CD8-positive, alpha-beta memory T cell (primary cell): ENCODE measurements around the gene TRPC3. TPM values are rescaled to one million over a fixed set of nuclear protein-coding genes. Genes with fewer than 3 reads are reported as not detected.
A peak's percentile ranks its signal among the peaks of the same experiment; 100 is the strongest.

ENCODE experiments used
- CTCF ChIA-PET: fragments of 350-600 bp; sonication (Branson Sonifier 250); formaldehyde crosslinking; loops from one replicate; lab custom pipeline; 2021; ENCODE audit warnings: antibody characterized with exemption; lab: Charles Lee
- POLR2A ChIA-PET: fragments of 350-600 bp; sonication (Branson Sonifier 250); formaldehyde crosslinking; loops from one replicate; lab custom pipeline; 2021; ENCODE audit warnings: antibody characterized with exemption; lab: Charles Lee
- DNase-seq, 5 donors: peaks; one replicate each; pipeline versions ENCODE4 v3.0.0 to v3.0.0-alpha.2; 2020 to 2022; ENCODE audit warnings: mixed read lengths in 1 of 5
- H3K27ac ChIP-seq: one replicate; pipeline ENCODE4 v1.7.0; 2013; ENCODE audit warnings: low read depth, mild to moderate bottlenecking, low read length, moderate library complexity
- H3K27me3 ChIP-seq: 2 replicates; pipeline ENCODE4 v1.7.0; 2013; ENCODE audit warnings: low read length, mild to moderate bottlenecking; ENCODE audit not compliant: insufficient read depth, poor library complexity, severe bottlenecking
- H3K36me3 ChIP-seq: 2 replicates; pipeline ENCODE4 v1.7.0; 2013; ENCODE audit warnings: mild to moderate bottlenecking, low read length, moderate library complexity; ENCODE audit not compliant: insufficient read depth
- H3K4me1 ChIP-seq: 2 replicates; pipeline ENCODE4 v1.7.0; 2013; ENCODE audit warnings: mild to moderate bottlenecking, low read length, moderate library complexity; ENCODE audit not compliant: insufficient read depth
- H3K4me3 ChIP-seq: 2 replicates; pipeline ENCODE4 v1.7.0; 2013; ENCODE audit warnings: mild to moderate bottlenecking, low read length
- H3K9me3 ChIP-seq: 2 replicates; pipeline ENCODE4 v1.7.0; 2013; ENCODE audit warnings: mild to moderate bottlenecking, low read length
- H3K27ac Mint-ChIP-seq, 8 donors: one replicate each; pipeline ENCODE4 v1.8.0; 2020 to 2021; ENCODE audit warnings: mixed read lengths in 8 of 8, mild to moderate bottlenecking in 6 of 8, inconsistent platforms in 3 of 8, moderate library complexity in 3 of 8
- H3K27me3 Mint-ChIP-seq, 2 donors: one replicate each; pipeline ENCODE4 v1.8.0; 2020 to 2021; ENCODE audit warnings: mixed read lengths in 2 of 2, mild to moderate bottlenecking in 1 of 2, moderate library complexity in 1 of 2
- H3K36me3 Mint-ChIP-seq, 3 donors: one replicate each; pipeline ENCODE4 v1.8.0; 2020 to 2021; ENCODE audit warnings: mixed read lengths in 3 of 3, inconsistent platforms in 1 of 3, mild to moderate bottlenecking in 1 of 3
- H3K4me1 Mint-ChIP-seq, 3 donors: one replicate each; pipeline ENCODE4 v1.8.0; 2020 to 2021; ENCODE audit warnings: mixed read lengths in 3 of 3, inconsistent platforms in 1 of 3, mild to moderate bottlenecking in 1 of 3
- H3K4me3 Mint-ChIP-seq, 7 donors: one replicate each; pipeline ENCODE4 v1.8.0; 2020 to 2021; ENCODE audit warnings: mixed read lengths in 7 of 7, mild to moderate bottlenecking in 6 of 7, moderate library complexity in 4 of 7, inconsistent platforms in 2 of 7
- H3K9me3 Mint-ChIP-seq, 5 donors: one replicate each; pipeline ENCODE4 v1.8.0; 2020 to 2022; ENCODE audit warnings: mixed read lengths in 5 of 5, mild to moderate bottlenecking in 3 of 5, moderate library complexity in 2 of 5, inconsistent platforms in 1 of 5
- polyA plus RNA-seq: library from polyadenylated mRNA; unstranded; fragments of 300-500 nt; fragmentation: Illumina TruSeq; gene quantifications from one replicate; pipeline ENCODE4 v1.2.3, GENCODE V29; 2021
- total RNA-seq, 2 experiments: library from RNA; stranded (reverse); gene quantifications; one replicate each; pipeline ENCODE4 v1.2.3, GENCODE V29; 2021

Gene TRPC3
- total and polyA plus RNA-seq, 3 experiments from 2014 or later: 0.15 to 0.35 TPM; not detected in 1

GRCh38 chr4:121881158-121881557 is 70.7 kb downstream of the TRPC3 start:
- Histone ChIP-seq H3K27ac (no peak overlapping the region), H3K36me3 (no peaks in the 10 kb centered on the region), H3K27me3 (no peaks in the 10 kb centered on the region), H3K4me1 (no peaks in the 10 kb centered on the region), H3K4me3 (no peak overlapping the region), H3K9me3 (no peaks in the 10 kb centered on the region)
- Mint-ChIP-seq H3K4me3 (no peak overlapping the region), H3K36me3 (peaks cover 0 to 4% (median 0%) of the 10 kb centered on the region in 3 donors), H3K27me3 (peaks cover 13 to 60% of the 10 kb centered on the region in 2 donors), H3K4me1 (no peaks in the 10 kb centered on the region), H3K27ac (no peak overlapping the region), H3K9me3 (no peaks in the 10 kb centered on the region)
- CTCF ChIA-PET: no interaction called here
- no peak for DNase-seq
- POLR2A ChIA-PET: no interaction called here

- Histone ChIP-seq H3K4me1 (no peaks in the 10 kb centered on the region), H3K27me3 (no peaks in the 10 kb centered on the region), H3K27ac (no peak overlapping the region), H3K36me3 (no peaks in the 10 kb centered on the region), H3K9me3 (no peaks in the 10 kb centered on the region), H3K4me3 (no peak overlapping the region)
- no peak overlapping the region for H3K27ac Mint-ChIP-seq
- peaks cover 0 to 4% (median 0%) of the 10 kb centered on the region in 3 donors for H3K36me3 Mint-ChIP-seq
- peaks cover 17 to 58% of the 10 kb centered on the region in 2 donors for H3K27me3 Mint-ChIP-seq
- CTCF ChIA-PET: no interaction called here
- no peak overlapping the region for H3K4me3 Mint-ChIP-seq
- H3K9me3 Mint-ChIP-seq: no peaks in the 10 kb centered on the region
- no peaks in the 10 kb centered on the region for H3K4me1 Mint-ChIP-seq
- no peak for DNase-seq
- POLR2A ChIA-PET: interaction anchor here (0.7 kb wide), 1 partner anchor 9 kb away, joined by 7 read pairs; no protein-coding TSS in a partner anchor
These were observed 72.7 kb downstream of the TRPC3 start for GRCh38 chr4:121879135-121879534.

- ChIA-PET POLR2A (no interaction called here), CTCF (no interaction called here)
- Mint-ChIP-seq H3K27me3 (peaks cover 16 to 69% of the 10 kb centered on the region in 2 donors), H3K27ac (peak overlapping the region in 1 of 8 donors; percentile 17), H3K9me3 (no peaks in the 10 kb centered on the region), H3K36me3 (peaks cover 0 to 4% (median 0%) of the 10 kb centered on the region in 3 donors), H3K4me1 (no peaks in the 10 kb centered on the region), H3K4me3 (no peak overlapping the region)
- no peak for DNase-seq
- H3K9me3 ChIP-seq: no peaks in the 10 kb centered on the region
- H3K27me3 ChIP-seq: no peaks in the 10 kb centered on the region
- H3K36me3 ChIP-seq: no peaks in the 10 kb centered on the region
- no peak overlapping the region for H3K27ac ChIP-seq
- no peak overlapping the region for H3K4me3 ChIP-seq
- H3K4me1 ChIP-seq: no peaks in the 10 kb centered on the region
These were observed 74.7 kb downstream of the TRPC3 start for GRCh38 chr4:121877041-121877773.

DNA sequence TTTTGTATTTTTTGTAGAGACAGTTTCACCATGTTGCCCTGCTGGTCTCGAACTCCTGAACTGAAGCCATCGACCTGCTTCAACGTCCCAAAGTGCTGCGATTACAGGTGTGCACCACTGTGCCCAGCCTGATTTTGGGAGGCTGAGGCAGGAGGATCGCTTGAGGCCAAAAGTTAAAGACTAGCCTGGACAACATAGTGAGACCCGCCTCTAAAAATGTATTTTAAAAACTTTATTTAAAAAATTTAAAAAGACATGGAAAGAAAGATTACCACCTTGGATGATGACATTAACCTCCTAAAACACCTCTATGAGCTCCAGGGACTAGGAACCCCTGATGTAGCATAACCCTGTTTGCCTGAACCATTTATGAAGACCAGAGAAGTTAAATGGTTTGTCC is 75.8 kb downstream of the TRPC3 start:
- peaks cover 0 to 4% (median 0%) of the 10 kb centered on the region in 3 donors for H3K36me3 Mint-ChIP-seq

GRCh38 chr4:121875652-121876051 is 76.2 kb downstream of the TRPC3 start:
- Histone ChIP-seq H3K9me3 (no peaks in the 10 kb centered on the region), H3K4me3 (no peak overlapping the region), H3K4me1 (no peaks in the 10 kb centered on the region), H3K36me3 (no peaks in the 10 kb centered on the region), H3K27ac (no peak overlapping the region), H3K27me3 (no peaks in the 10 kb centered on the region)
- POLR2A ChIA-PET: no interaction called here
- peaks cover 4 to 5% (median 5%) of the 10 kb centered on the region in 3 donors for H3K4me1 Mint-ChIP-seq
- no peak overlapping the region for H3K4me3 Mint-ChIP-seq
- H3K36me3 Mint-ChIP-seq: peaks cover 0 to 4% (median 0%) of the 10 kb centered on the region in 3 donors
- no peak for DNase-seq
- H3K9me3 Mint-ChIP-seq: no peaks in the 10 kb centered on the region
- no peak overlapping the region for H3K27ac Mint-ChIP-seq
- CTCF ChIA-PET: interaction anchor here (0.7 kb wide), 1 partner anchor 10 kb away, joined by 3 read pairs; no protein-coding TSS in a partner anchor
- H3K27me3 Mint-ChIP-seq: peaks cover 21 to 64% of the 10 kb centered on the region in 2 donors

More for the DNA sequence above, 75.8 kb downstream of the TRPC3 start:
- CTCF ChIA-PET: no interaction called here
- Histone ChIP-seq H3K27me3 (no peaks in the 10 kb centered on the region), H3K4me3 (no peak overlapping the region), H3K36me3 (no peaks in the 10 kb centered on the region), H3K27ac (no peak overlapping the region), H3K4me1 (no peaks in the 10 kb centered on the region), H3K9me3 (no peaks in the 10 kb centered on the region)
- H3K4me3 Mint-ChIP-seq: no peak overlapping the region
- POLR2A ChIA-PET: no interaction called here
- H3K27me3 Mint-ChIP-seq: peaks cover 21 to 65% of the 10 kb centered on the region in 2 donors
- peaks cover 0 to under 1% (median under 1%) of the 10 kb centered on the region in 3 donors for H3K4me1 Mint-ChIP-seq
- no peak overlapping the region for H3K27ac Mint-ChIP-seq
- H3K9me3 Mint-ChIP-seq: no peaks in the 10 kb centered on the region
- no peak for DNase-seq

DNA sequence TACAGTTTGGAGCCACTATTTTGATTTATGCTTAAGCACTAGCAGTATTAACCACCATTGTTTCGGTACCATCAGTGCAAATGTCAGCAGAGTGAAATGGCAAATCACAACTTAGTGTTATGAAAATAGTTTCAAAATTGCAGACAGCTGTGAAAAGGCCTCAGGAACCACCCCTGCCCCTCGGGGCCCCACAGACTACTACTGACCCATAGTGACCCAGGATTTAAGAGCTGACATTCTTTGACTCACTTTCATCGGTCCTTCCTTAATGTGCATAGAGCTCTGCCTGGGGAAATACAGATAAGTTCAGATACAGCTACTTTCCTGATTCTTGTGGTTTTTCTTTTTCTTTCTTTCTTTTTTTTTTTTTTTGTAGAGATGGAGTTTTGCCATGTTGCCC is 78.3 kb downstream of the TRPC3 start:
- POLR2A ChIA-PET: no interaction called here
- H3K27ac ChIP-seq: no peak overlapping the region
- peaks cover 7% of the 10 kb centered on the region for H3K4me1 ChIP-seq
- CTCF ChIA-PET: interaction anchor here (1.0 kb wide), 1 partner anchor 11 kb away, joined by 3 read pairs; no protein-coding TSS in a partner anchor
- H3K9me3 ChIP-seq: no peaks in the 10 kb centered on the region
- H3K4me3 ChIP-seq: no peak overlapping the region
- peaks cover 0 to 9% (median 4%) of the 10 kb centered on the region in 3 donors for H3K36me3 Mint-ChIP-seq
- DNase-seq: no peak
- H3K4me1 Mint-ChIP-seq: peaks cover 14 to 20% (median 20%) of the 10 kb centered on the region in 3 donors
- H3K4me3 Mint-ChIP-seq: no peak overlapping the region
- no peak overlapping the region for H3K27ac Mint-ChIP-seq
- H3K27me3 Mint-ChIP-seq: peaks cover 21 to 45% of the 10 kb centered on the region in 2 donors
- H3K36me3 ChIP-seq: no peaks in the 10 kb centered on the region
- no peaks in the 10 kb centered on the region for H3K9me3 Mint-ChIP-seq
- H3K27me3 ChIP-seq: no peaks in the 10 kb centered on the region

GRCh38 chr4:121869841-121870822 is 81.7 kb downstream of the TRPC3 start, which contains the start of gene BBS7:
Gene BBS7 (minus strand): TSS chr4:121870474. CDS start chr4:121870313, 161 bp downstream.
- Mint-ChIP-seq H3K4me1 (peaks cover 22 to 26% (median 22%) of the 10 kb centered on the region in 3 donors), H3K27me3 (peaks cover 12 to 28% of the 10 kb centered on the region in 2 donors), H3K9me3 (no peaks in the 10 kb centered on the region), H3K27ac (peak within 1 kb of the TSS; percentile 83 to 98 (median 95)), H3K36me3 (peaks cover 7 to 25% (median 13%) of the 10 kb centered on the region in 3 donors), H3K4me3 (peak within 1 kb of the TSS; percentile 92 to 99 (median 97))
- H3K4me3 ChIP-seq: peak within 1 kb of the TSS; percentile 78
- ChIA-PET CTCF (interaction anchor here (1.4 kb wide), 1 partner anchor 31 kb away, joined by 3 read pairs; no protein-coding TSS in a partner anchor), POLR2A (interaction anchor here (0.6 to 1.1 kb wide), 2 partner anchors 9 to 46 kb away, joined by 3 to 7 read pairs; no protein-coding TSS in a partner anchor)
- no peaks in the 10 kb centered on the region for H3K9me3 ChIP-seq
- H3K27me3 ChIP-seq: no peaks in the 10 kb centered on the region
- H3K36me3 ChIP-seq: no peaks in the 10 kb centered on the region
- H3K27ac ChIP-seq: peak within 1 kb of the TSS; percentile 71
- H3K4me1 ChIP-seq: peaks cover 7% of the 10 kb centered on the region
- DNase-seq: peak; percentile 91 to 96 (median 91)
